Smooth muscle cell (in vitro differentiated cells): Measurements from ENCODE around the gene DPEP2NB. TPM values are rescaled to one million over a fixed set of nuclear protein-coding genes. Genes with fewer than 3 reads are reported as not detected.
"Not testable (repeated sequence)": the region's sequence is repeated elsewhere in the genome, so short reads cannot be mapped to it uniquely, and the experiment has no call there.

Experiments used
- DNase-seq: peaks from one replicate; lab custom pipeline; 2025; ENCODE audit not compliant: unreplicated experiment; lab: John Stamatoyannopoulos, UW
- H2AFZ ChIP-seq: fragments of 200-600 bp; sonication (generic); 2 replicates; pipeline ENCODE4 v1.6.0; 2016; ENCODE audit warnings: antibody characterized with exemption, low read depth, mild to moderate bottlenecking
- H3F3A ChIP-seq: fragments of 200-600 bp; sonication (generic); 2 replicates; pipeline ENCODE4 v1.6.0; 2017; ENCODE audit warnings: antibody characterized with exemption, low read depth
- H3K27ac ChIP-seq: fragments of 200-600 bp; sonication (generic); 2 replicates; pipeline ENCODE4 v1.5.1; 2016; ENCODE audit warnings: low read depth, mild to moderate bottlenecking
- H3K27me3 ChIP-seq: fragments of 200-600 bp; sonication (generic); 2 replicates; pipeline ENCODE4 v1.6.1; 2016; ENCODE audit warnings: low read depth, mild to moderate bottlenecking
- H3K36me3 ChIP-seq: fragments of 200-600 bp; sonication (generic); 2 replicates; pipeline ENCODE4 v1.5.1; 2016; ENCODE audit warnings: low read depth
- H3K4me1 ChIP-seq: fragments of 200-600 bp; sonication (generic); 2 replicates; pipeline ENCODE4 v1.5.1; 2016; ENCODE audit warnings: low read depth
- H3K4me2 ChIP-seq: fragments of 200-600 bp; sonication (generic); 2 replicates; pipeline ENCODE4 v1.6.0; 2016; ENCODE audit warnings: mild to moderate bottlenecking
- H3K4me3 ChIP-seq: fragments of 200-600 bp; sonication (generic); 2 replicates; pipeline ENCODE4 v1.5.1; 2016; ENCODE audit warnings: mild to moderate bottlenecking
- H3K79me2 ChIP-seq: fragments of 200-600 bp; sonication (generic); 2 replicates; pipeline ENCODE4 v1.6.0; 2016; ENCODE audit warnings: low read depth, mild to moderate bottlenecking
- H3K9ac ChIP-seq: fragments of 200-600 bp; sonication (generic); 2 replicates; pipeline ENCODE4 v1.6.0; 2016; ENCODE audit warnings: low read depth
- H3K9me3 ChIP-seq: fragments of 200-600 bp; sonication (generic); replicated peaks from 2 replicates; pipeline ENCODE4 v1.5.1; 2016; ENCODE audit warnings: low read depth
- H4K20me1 ChIP-seq: fragments of 200-600 bp; sonication (generic); 2 replicates; pipeline ENCODE4 v1.6.0; 2016; ENCODE audit warnings: low read depth
- CTCF ChIP-seq: fragments of 200-600 bp; sonication (generic); IDR thresholded peaks from 2 replicates; pipeline ENCODE4 v1.5.1; 2017; ENCODE audit warnings: borderline replicate concordance, mild to moderate bottlenecking, antibody characterized with exemption; ENCODE audit not compliant: insufficient read depth, poor library complexity, severe bottlenecking
- WGBS: methylation state at CpG from one replicate; pipeline ENCODE4 v1.1.7; 2016; ENCODE audit warnings: low lambda C conversion rate; 5-methylcytosine and 5-hydroxymethylcytosine counted together
- polyA plus RNA-seq: library from polyadenylated mRNA; unstranded; fragments of >200 nt; fragmentation: Nextera tagmentation; extraction: Ambion mirVana; gene quantifications from 2 replicates; pipeline ENCODE4 v1.2.1, GENCODE V29; 2016
- total RNA-seq: library from RNA; depleted of rRNA; stranded (reverse); fragments of >200 nt; gene quantifications from 2 replicates; pipeline ENCODE4 v1.2.3, GENCODE V29; 2014

Gene DPEP2NB
- total and polyA plus RNA-seq, 2 experiments from 2014 or later, result not detected

GRCh38 chr16:67996666-67997065 lies 19.0 kb downstream of the DPEP2NB start:
- H3K4me1 ChIP-seq, result no peaks in the 10 kb centered on the region
- H3K27me3 ChIP-seq, result no peaks in the 10 kb centered on the region
- no peaks in the 10 kb centered on the region for H3K36me3 ChIP-seq
- no peak for TF ChIP-seq CTCF
- H2AFZ ChIP-seq, result no peak overlapping the region
- WGBS, result 96% methylated on average over 5 of the region's 5 CpGs
- no peaks in the 10 kb centered on the region for H4K20me1 ChIP-seq
- H3F3A ChIP-seq, result no peaks in the 10 kb centered on the region
- no peak overlapping the region for H3K27ac ChIP-seq
- no peaks in the 10 kb centered on the region for H3K9me3 ChIP-seq
- no peak overlapping the region for H3K4me2 ChIP-seq
- DNase-seq, result no peak
- H3K4me3 ChIP-seq, result no peak overlapping the region
- no peaks in the 10 kb centered on the region for H3K79me2 ChIP-seq
- H3K9ac ChIP-seq, result no peak overlapping the region

GRCh38 chr16:67995423-67995822 lies 20.3 kb downstream of the DPEP2NB start:
- no peak for DNase-seq
- H3K36me3 ChIP-seq, result no peaks in the 10 kb centered on the region
- H3K4me3 ChIP-seq, result no peak overlapping the region
- no peak for TF ChIP-seq CTCF
- no peaks in the 10 kb centered on the region for H3F3A ChIP-seq
- no peak overlapping the region for H3K27ac ChIP-seq
- no peaks in the 10 kb centered on the region for H3K27me3 ChIP-seq
- H3K79me2 ChIP-seq, result no peaks in the 10 kb centered on the region
- no peaks in the 10 kb centered on the region for H3K4me1 ChIP-seq
- no peak overlapping the region for H3K4me2 ChIP-seq
- H2AFZ ChIP-seq, result no peak overlapping the region
- no peak overlapping the region for H3K9ac ChIP-seq
- no peaks in the 10 kb centered on the region for H4K20me1 ChIP-seq
- 91% methylated on average over 5 of the region's 5 CpGs for WGBS
- no peaks in the 10 kb centered on the region for H3K9me3 ChIP-seq

GRCh38 chr16:67994040-67994408 lies 21.7 kb downstream of the DPEP2NB start:
- not testable (repeated sequence) for H3K79me2 ChIP-seq, H3K4me3 ChIP-seq, H3K36me3 ChIP-seq, H3K4me2 ChIP-seq, H3K9me3 ChIP-seq, H3K27ac ChIP-seq, H3K9ac ChIP-seq, H4K20me1 ChIP-seq, H3K4me1 ChIP-seq, H3F3A ChIP-seq, H3K27me3 ChIP-seq, DNase-seq
- H2AFZ ChIP-seq, result peak overlapping the region; percentile 74
- 91% methylated on average over 4 of the region's 6 CpGs for WGBS

- no peaks in the 10 kb centered on the region for H4K20me1 ChIP-seq
- no peak overlapping the region for H3K9ac ChIP-seq
- H3K27ac ChIP-seq, result no peak overlapping the region
- 61% methylated on average over 12 of the region's 39 CpGs for WGBS
- H3K4me1 ChIP-seq, result no peaks in the 10 kb centered on the region
- DNase-seq, result peak; percentile 40
- peak overlapping the region; percentile 38 for H3K4me3 ChIP-seq
- H3K36me3 ChIP-seq, result no peaks in the 10 kb centered on the region
- no peaks in the 10 kb centered on the region for H3K27me3 ChIP-seq
- no peaks in the 10 kb centered on the region for H3K9me3 ChIP-seq
- no peaks in the 10 kb centered on the region for H3K79me2 ChIP-seq
- TF ChIP-seq CTCF, result peak; percentile 92
- H3K4me2 ChIP-seq, result peak overlapping the region; percentile 85
- H2AFZ ChIP-seq, result peak overlapping the region; percentile 74
- H3F3A ChIP-seq, result no peaks in the 10 kb centered on the region
These were observed 22.3 kb downstream of the DPEP2NB start for GRCh38 chr16:67993207-67994039.
